Urinary bladder (tissue), 4 donors: ENCODE results near the gene CPA5. TPM values are rescaled to one million over a fixed set of nuclear protein-coding genes. Genes with fewer than 3 reads are reported as not detected.

Experiments used
- DNase-seq: peaks from one replicate; pipeline ENCODE4 v3.0.0-alpha.2; 2015; ENCODE audit errors: extremely low spot score
- H3K27ac ChIP-seq: one replicate; pipeline ENCODE4 v1.5.1; 2013; ENCODE audit warnings: low read depth, mild to moderate bottlenecking, moderate library complexity
- H3K36me3 ChIP-seq: one replicate; pipeline ENCODE4 v1.6.1; 2013; ENCODE audit warnings: mild to moderate bottlenecking, moderate library complexity; ENCODE audit not compliant: insufficient read depth
- H3K4me1 ChIP-seq: one replicate; pipeline ENCODE4 v1.6.1; 2013; ENCODE audit warnings: mild to moderate bottlenecking, moderate library complexity; ENCODE audit not compliant: insufficient read depth
- H3K4me3 ChIP-seq: one replicate; pipeline ENCODE4 v1.5.1; 2013; ENCODE audit warnings: low read depth, low read length
- WGBS: extraction: QIAGEN DNeasy Blood & Tissue Kit; methylation state at CpG from one replicate; pipeline ENCODE4 v1.1.7; 2013; 5-methylcytosine and 5-hydroxymethylcytosine counted together
- polyA plus RNA-seq: library from polyadenylated mRNA; stranded (reverse); fragments of 200-250 nt; gene quantifications from one replicate; pipeline ENCODE4 v1.2.3, GENCODE V29; 2013
- total RNA-seq: library from RNA; depleted of rRNA; stranded (reverse); fragments of >200 nt; gene quantifications from one replicate; pipeline ENCODE4 v1.2.3, GENCODE V29; 2014
- donor health status: healthy with polysubstance abuse.
- donor health status: healthy.

CPA5 gene
- total and polyA plus RNA-seq, 2 donors = 0.16 TPM; not detected in 1

- Histone ChIP-seq H3K27ac (no peak overlapping the region), H3K36me3 (no peaks in the 10 kb centered on the region), H3K4me1 (no peaks in the 10 kb centered on the region), H3K4me3 (no peak overlapping the region)
- WGBS = 99% methylated on average over 4 of the region's 4 CpGs
- DNase-seq = no peak
Observed at GRCh38 chr7:130413201-130413600, 68.6 kb downstream of the CPA5 start.

- Histone ChIP-seq H3K27ac (no peak overlapping the region), H3K4me3 (no peak overlapping the region), H3K4me1 (no peaks in the 10 kb centered on the region), H3K36me3 (no peaks in the 10 kb centered on the region)
- no peak for DNase-seq
Observed at GRCh38 chr7:130415006-130415405, 70.4 kb downstream of the CPA5 start.

- Histone ChIP-seq H3K4me1 (no peaks in the 10 kb centered on the region), H3K36me3 (no peaks in the 10 kb centered on the region), H3K27ac (no peak overlapping the region), H3K4me3 (no peak overlapping the region)
- 31% methylated on average over 5 of the region's 5 CpGs for WGBS
- no peak for DNase-seq
Observed at GRCh38 chr7:130417213-130417612, 72.6 kb downstream of the CPA5 start.

GRCh38 chr7:130418306-130418705 lies 73.7 kb downstream of the CPA5 start:
- H3K27ac ChIP-seq = no peak overlapping the region
- 93% methylated on average over 7 of the region's 7 CpGs for WGBS
- DNase-seq = no peak
- H3K4me3 ChIP-seq = no peak overlapping the region
- no peaks in the 10 kb centered on the region for H3K36me3 ChIP-seq
- no peaks in the 10 kb centered on the region for H3K4me1 ChIP-seq

Other genes with a start within 250 kb of the CPA5 start
- 18.6 TPM for gene TMEM209, start 139.4 kb upstream of the CPA5 start, total RNA-seq
- gene TMEM209, start 139.4 kb upstream of the CPA5 start, polyA plus RNA-seq = 9.6 TPM
- not detected for gene SSMEM1, start 137.0 kb upstream of the CPA5 start, total RNA-seq
- not detected for gene SSMEM1, start 137.0 kb upstream of the CPA5 start, polyA plus RNA-seq
- not detected for gene CPA2, start 78.0 kb upstream of the CPA5 start, total RNA-seq
- gene CPA2, start 78.0 kb upstream of the CPA5 start, polyA plus RNA-seq = 0.09 TPM
- gene CPA4, start 51.7 kb upstream of the CPA5 start, total RNA-seq = 3.8 TPM
- not detected for gene CPA4, start 51.7 kb upstream of the CPA5 start, polyA plus RNA-seq
- gene CPA1, start 35.7 kb downstream of the CPA5 start, total RNA-seq = 0.63 TPM
- 0.71 TPM for gene CPA1, start 35.7 kb downstream of the CPA5 start, polyA plus RNA-seq
- 12.3 TPM for gene CEP41, start 96.2 kb downstream of the CPA5 start, total RNA-seq
- 7.6 TPM for gene CEP41, start 96.2 kb downstream of the CPA5 start, polyA plus RNA-seq
- 259 TPM for gene MEST, start 147.3 kb downstream of the CPA5 start, total RNA-seq
- 6.7 TPM for gene MEST, start 147.3 kb downstream of the CPA5 start, polyA plus RNA-seq